ENCODE measurements around the gene POLL. TPM values are rescaled to one million over a fixed set of nuclear protein-coding genes. Genes with fewer than 3 reads are reported as not detected.

Gene POLL
- total RNA-seq, 4 donors from 2014 or later = 23.2 to 27.2 (median 26.0) TPM

GRCh38 chr10:101572126-101572525, 15.9 kb downstream of the POLL start:
- no peak overlapping the region for H3K27ac ChIP-seq (replicated peaks in 1 of 4)
- peaks cover 0 to 39% (median 24%) of the 10 kb centered on the region in 4 donors for H3K27me3 ChIP-seq
- intact Hi-C loops (cut with DNase I) = no loop called here
- TF ChIP-seq POLR2AphosphoS5 (IDR thresholded peaks at IDR 0.05) = no peak
- TF ChIP-seq, protein P1, sequence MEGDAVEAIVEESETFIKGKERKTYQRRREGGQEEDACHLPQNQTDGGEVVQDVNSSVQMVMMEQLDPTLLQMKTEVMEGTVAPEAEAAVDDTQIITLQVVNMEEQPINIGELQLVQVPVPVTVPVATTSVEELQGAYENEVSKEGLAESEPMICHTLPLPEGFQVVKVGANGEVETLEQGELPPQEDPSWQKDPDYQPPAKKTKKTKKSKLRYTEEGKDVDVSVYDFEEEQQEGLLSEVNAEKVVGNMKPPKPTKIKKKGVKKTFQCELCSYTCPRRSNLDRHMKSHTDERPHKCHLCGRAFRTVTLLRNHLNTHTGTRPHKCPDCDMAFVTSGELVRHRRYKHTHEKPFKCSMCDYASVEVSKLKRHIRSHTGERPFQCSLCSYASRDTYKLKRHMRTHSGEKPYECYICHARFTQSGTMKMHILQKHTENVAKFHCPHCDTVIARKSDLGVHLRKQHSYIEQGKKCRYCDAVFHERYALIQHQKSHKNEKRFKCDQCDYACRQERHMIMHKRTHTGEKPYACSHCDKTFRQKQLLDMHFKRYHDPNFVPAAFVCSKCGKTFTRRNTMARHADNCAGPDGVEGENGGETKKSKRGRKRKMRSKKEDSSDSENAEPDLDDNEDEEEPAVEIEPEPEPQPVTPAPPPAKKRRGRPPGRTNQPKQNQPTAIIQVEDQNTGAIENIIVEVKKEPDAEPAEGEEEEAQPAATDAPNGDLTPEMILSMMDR (IDR thresholded peaks at IDR 0.05) = no peak
- TF ChIP-seq POLR2A (IDR thresholded peaks at IDR 0.05; ENCODE audit: low read depth) = no peak
- TF ChIP-seq EP300 (IDR thresholded peaks at IDR 0.05) = no peak
- H3K4me1 ChIP-seq = peaks cover 16 to 22% (median 20%) of the 10 kb centered on the region in 4 donors
- H3K4me3 ChIP-seq = no peak overlapping the region
- WGBS = 92% methylated on average over 7 of the region's 7 CpGs
- H3K36me3 ChIP-seq = peaks cover 0 to 12% (median 3%) of the 10 kb centered on the region in 4 donors
- DNase-seq (ENCODE audit: extremely low spot score) = no peak
- peaks cover 0 to 14% (median 11%) of the 10 kb centered on the region in 4 donors for H3K9me3 ChIP-seq

- intact Hi-C loops (cut with DNase I) = no loop called here
- H3K27me3 ChIP-seq = peaks cover 3 to 46% (median 31%) of the 10 kb centered on the region in 4 donors
- H3K9me3 ChIP-seq = peaks cover 0 to 14% (median 11%) of the 10 kb centered on the region in 4 donors
- H3K4me3 ChIP-seq = no peak overlapping the region
- peaks cover 0 to 6% (median 0%) of the 10 kb centered on the region in 4 donors for H3K36me3 ChIP-seq
- DNase-seq (ENCODE audit: extremely low spot score) = no peak
- H3K4me1 ChIP-seq = peaks cover 20 to 28% (median 26%) of the 10 kb centered on the region in 4 donors
- no peak overlapping the region for H3K27ac ChIP-seq (replicated peaks in 1 of 4)
- no peak for TF ChIP-seq POLR2A (IDR thresholded peaks at IDR 0.05; ENCODE audit: low read depth)
- no peak for TF ChIP-seq POLR2AphosphoS5 (IDR thresholded peaks at IDR 0.05)
- no peak for TF ChIP-seq EP300 (IDR thresholded peaks at IDR 0.05)
- TF ChIP-seq, protein P1 (IDR thresholded peaks at IDR 0.05) = no peak
- WGBS = 74% methylated on average over 7 of the region's 8 CpGs
Measured at GRCh38 chr10:101571271-101571925, 16.7 kb downstream of the POLL start.

DNA sequence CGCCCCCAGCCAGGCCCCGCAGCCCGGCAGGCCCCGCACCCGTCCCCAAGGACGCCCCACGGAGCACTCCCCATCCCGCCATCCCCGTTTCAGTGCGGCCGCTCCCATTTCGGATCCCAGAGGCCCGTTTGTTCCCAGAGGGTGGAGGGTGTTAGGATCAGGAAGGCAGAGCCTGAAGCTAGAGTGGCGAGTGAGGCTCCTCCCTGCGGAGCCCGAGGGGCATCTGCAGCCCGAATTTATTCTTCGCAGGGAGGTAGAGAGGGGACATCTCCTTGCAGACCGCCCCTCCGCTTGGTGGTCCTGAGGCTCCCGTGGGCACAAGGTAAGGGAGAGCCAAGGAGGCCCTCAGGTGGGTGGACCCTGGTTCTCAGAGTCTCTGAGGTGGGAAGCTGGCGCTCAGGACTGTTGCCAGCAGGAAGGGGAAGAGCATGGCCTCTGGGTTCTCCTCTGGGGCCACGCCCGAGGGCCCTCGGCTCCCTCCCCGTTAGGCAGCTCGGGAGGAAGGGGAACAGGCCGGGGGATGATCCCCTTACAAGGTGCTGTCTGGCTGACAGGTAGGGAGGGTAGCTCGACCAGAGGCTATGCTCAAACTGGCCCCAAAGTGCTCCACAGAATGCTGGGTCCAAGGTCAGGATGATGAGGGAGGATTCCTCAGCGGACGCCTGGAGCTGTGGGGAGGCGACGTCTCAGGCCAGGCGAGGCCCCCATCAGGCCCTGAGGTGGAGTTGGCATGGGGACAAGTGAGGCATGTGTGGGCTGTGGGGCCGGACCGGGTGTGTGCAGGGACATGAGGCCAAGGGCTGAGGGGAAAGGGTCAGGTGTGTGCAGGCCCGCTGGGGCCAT, 17.4 kb downstream of the POLL start:
- peaks cover 6 to 54% (median 35%) of the 10 kb centered on the region in 4 donors for H3K27me3 ChIP-seq
- no peak for DNase-seq (ENCODE audit: extremely low spot score)
- no peak overlapping the region for H3K27ac ChIP-seq (replicated peaks in 1 of 4)
- WGBS = 28% methylated on average over 11 of the region's 37 CpGs
- peaks cover 0 to 14% (median 11%) of the 10 kb centered on the region in 4 donors for H3K9me3 ChIP-seq
- H3K4me1 ChIP-seq = peaks cover 23 to 33% (median 29%) of the 10 kb centered on the region in 4 donors
- H3K36me3 ChIP-seq = peaks cover 0 to 2% (median 0%) of the 10 kb centered on the region in 4 donors
- peak overlapping the region; percentile 55 to 66 (median 58) for H3K4me3 ChIP-seq
- intact Hi-C loops (cut with DNase I) = loop anchor here (1.0 kb wide), 1 partner anchor 356 kb away; no protein-coding TSS in a partner anchor
- TF ChIP-seq, protein P1 (IDR thresholded peaks at IDR 0.05) = peak in 1 of 3 experiments; percentile 35
- TF ChIP-seq EP300 (IDR thresholded peaks at IDR 0.05) (no peak), POLR2AphosphoS5 (IDR thresholded peaks at IDR 0.05) (peak in 1 of 2 donors; percentile 4)

DNA sequence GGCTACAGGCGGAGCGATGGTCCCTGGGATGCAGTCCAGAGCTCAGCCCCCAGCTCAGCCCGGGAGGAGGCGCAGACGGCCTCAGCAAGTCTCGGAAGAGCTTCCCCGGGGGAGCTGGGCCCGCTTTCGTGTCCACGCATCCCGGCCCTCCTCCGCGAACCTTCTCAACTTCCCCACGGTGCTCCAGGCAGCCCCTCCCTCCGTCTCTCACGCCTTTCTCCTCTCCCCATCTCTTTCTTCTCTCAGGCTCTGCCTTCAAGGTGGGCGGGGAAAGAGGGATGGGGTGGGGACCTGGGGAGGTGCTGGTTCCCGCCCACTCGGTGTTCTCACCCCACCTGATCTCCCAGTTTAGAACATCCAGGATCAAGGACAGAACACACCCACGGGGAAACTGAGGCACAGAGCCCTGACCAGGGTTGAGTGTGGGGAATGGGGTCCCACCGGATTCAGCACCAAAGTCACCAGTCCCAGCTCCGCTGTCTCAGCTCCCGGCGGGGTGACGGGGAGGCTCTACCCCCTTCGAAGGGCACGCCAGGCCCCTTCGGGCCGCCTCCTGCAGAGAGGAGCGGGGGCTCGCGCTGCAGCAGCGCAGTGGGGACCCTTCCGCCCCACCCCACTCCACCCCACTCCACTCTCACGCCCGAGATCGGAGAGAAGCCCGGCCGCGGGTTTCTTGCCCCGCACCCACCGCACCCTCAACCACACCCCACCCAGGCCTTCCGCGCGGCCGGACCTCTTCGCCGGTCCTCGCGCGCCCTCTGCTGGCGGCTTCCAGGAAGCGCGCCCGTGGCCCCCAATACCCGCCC, 18.2 kb downstream of the POLL start:
- no peak overlapping the region for H3K27ac ChIP-seq (replicated peaks in 1 of 4)

More for the DNA sequence above, 18.2 kb downstream of the POLL start:
- peak; percentile 95 for DNase-seq (ENCODE audit: extremely low spot score)
- intact Hi-C loops (cut with DNase I) = loop anchor here (1.0 to 5.0 kb wide), 2 partner anchors 356 to 408 kb away; no protein-coding TSS in a partner anchor
- TF ChIP-seq POLR2A (IDR thresholded peaks at IDR 0.05; ENCODE audit: low read depth) (no peak), EP300 (IDR thresholded peaks at IDR 0.05) (no peak), POLR2AphosphoS5 (IDR thresholded peaks at IDR 0.05) (peak in 1 of 2 donors; percentile 51)
- TF ChIP-seq, protein P1 (IDR thresholded peaks at IDR 0.05) = peak in 2 of 3 experiments; percentile 79 to 99
- peak overlapping the region; percentile 55 to 66 (median 58) for H3K4me3 ChIP-seq
- no peaks in the 10 kb centered on the region for H3K36me3 ChIP-seq
- H3K9me3 ChIP-seq = peaks cover 0 to 14% (median 11%) of the 10 kb centered on the region in 4 donors
- H3K27me3 ChIP-seq = peaks cover 6 to 62% (median 35%) of the 10 kb centered on the region in 4 donors
- 3% methylated on average over 39 of the region's 56 CpGs for WGBS
- H3K4me1 ChIP-seq = peaks cover 23 to 33% (median 29%) of the 10 kb centered on the region in 4 donors
